GM12874 (cell line): ENCODE results near the gene THAP4.

Experiments used
- TF ChIP-seq, protein P1 (sequence below): IDR thresholded peaks from 2 replicates; pipeline ENCODE4 v1.5.1; 2011; ENCODE audit warnings: low read depth, mild to moderate bottlenecking, control low read depth, low read length, moderate library complexity; ENCODE audit not compliant: insufficient read depth

The THAP4 gene

DNA sequence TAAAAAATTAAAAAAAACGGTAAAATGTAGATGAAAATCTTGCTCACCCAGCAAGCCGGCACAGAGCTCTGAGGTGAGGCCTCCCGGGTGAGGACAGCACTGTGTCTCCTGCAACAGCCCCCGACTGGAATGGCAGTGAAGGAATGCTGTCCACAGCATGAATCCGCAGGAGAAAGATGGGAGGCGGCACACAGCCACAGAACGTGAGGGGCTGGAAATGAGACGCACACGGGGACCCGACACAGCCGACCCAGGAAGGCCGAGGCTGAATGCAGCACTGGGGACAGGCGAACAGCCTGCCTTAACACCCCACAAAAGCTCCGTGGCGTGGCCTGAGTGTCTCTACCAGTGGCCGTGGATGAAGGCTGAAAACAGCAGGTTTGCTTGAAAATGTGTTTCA lies 43.7 kb downstream of the THAP4 start:
- TF ChIP-seq, protein P1, sequence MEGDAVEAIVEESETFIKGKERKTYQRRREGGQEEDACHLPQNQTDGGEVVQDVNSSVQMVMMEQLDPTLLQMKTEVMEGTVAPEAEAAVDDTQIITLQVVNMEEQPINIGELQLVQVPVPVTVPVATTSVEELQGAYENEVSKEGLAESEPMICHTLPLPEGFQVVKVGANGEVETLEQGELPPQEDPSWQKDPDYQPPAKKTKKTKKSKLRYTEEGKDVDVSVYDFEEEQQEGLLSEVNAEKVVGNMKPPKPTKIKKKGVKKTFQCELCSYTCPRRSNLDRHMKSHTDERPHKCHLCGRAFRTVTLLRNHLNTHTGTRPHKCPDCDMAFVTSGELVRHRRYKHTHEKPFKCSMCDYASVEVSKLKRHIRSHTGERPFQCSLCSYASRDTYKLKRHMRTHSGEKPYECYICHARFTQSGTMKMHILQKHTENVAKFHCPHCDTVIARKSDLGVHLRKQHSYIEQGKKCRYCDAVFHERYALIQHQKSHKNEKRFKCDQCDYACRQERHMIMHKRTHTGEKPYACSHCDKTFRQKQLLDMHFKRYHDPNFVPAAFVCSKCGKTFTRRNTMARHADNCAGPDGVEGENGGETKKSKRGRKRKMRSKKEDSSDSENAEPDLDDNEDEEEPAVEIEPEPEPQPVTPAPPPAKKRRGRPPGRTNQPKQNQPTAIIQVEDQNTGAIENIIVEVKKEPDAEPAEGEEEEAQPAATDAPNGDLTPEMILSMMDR, result no peak

DNA sequence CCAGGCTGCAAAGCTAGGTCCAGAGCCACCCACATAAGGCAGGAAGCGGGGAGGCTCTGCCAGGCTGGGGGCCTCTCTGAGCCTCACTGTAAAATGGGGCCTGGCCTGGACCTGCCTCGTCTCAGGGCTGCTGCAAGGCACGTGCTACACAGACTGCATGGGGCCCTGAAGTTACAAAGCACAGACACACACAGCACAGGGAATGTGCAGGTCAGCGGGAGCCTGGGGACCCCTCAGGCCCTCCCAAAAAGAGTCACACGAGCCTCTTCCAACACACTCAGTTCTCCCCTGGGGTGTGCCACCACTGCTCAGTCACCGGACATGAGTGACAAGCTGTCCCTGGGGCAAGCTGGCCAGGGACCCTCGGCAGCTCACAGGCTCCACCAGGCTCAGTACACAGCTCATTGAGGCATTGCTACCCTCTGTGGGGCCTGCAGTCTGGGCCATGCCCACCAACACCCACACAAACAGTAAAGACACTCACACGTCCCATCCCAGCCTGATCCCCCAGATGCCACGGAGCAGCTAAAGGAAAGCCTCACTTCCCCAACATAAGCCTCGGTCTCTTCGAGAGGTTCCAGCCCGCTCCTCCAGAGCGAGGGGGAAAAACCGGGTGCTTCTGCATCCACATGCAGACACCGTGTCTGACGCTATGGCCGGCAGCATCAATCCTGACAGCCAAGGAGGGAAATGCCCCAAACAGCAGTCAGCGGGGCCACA lies 44.7 kb downstream of the THAP4 start:
- TF ChIP-seq, protein P1, result no peak

DNA sequence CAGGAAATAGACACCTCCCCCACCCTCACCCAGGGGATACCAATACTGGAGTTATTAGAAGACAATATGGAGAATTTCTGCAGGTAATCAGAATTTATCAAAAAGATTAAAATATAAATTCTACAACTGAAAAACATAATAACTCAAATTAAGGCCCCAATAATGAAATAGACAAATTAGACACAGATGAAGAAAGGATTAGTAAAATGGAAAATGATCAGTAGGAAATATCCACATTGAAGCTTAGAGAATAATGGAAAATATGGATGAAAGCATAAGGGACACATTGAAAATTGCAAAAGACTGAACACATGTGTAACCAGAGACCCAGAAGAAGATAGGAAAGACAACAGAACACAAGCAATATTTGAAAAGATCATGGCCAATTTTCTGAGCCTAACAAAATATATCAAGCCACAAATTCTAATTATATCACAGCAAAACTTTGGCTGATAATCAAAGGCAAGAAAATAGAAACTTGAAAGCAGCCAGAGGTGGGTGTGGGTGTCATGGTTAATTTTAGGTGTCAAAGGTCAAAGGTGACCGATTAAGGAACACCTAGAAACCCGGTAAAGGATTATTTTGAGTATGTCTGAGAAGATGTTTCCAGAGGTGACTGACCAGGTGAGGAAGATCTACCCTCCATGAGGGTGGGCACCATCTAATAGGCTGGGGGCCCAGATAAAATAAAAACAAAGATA lies 50.2 kb downstream of the THAP4 start:
- TF ChIP-seq, protein P1, result no peak

DNA sequence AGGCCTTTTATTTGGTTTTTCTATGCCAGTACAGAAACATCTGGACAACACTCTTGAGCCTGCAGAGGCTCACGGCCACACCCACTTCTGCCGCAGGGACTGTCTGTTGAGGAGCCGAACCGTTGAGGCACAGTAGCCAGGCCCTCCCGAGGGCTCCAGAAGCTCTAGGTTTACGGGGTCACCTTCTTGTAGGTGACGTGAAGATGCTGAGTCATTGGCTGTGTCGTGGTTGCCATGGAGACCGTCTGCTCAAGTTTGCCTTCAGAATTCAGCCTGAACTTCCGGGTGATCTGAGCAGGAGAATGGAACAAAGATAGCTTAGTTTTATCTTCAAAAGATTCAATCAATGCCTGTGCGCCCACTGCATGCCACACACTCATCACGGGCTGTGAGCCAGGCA lies 52.5 kb downstream of the THAP4 start:
- TF ChIP-seq, protein P1, result no peak

DNA sequence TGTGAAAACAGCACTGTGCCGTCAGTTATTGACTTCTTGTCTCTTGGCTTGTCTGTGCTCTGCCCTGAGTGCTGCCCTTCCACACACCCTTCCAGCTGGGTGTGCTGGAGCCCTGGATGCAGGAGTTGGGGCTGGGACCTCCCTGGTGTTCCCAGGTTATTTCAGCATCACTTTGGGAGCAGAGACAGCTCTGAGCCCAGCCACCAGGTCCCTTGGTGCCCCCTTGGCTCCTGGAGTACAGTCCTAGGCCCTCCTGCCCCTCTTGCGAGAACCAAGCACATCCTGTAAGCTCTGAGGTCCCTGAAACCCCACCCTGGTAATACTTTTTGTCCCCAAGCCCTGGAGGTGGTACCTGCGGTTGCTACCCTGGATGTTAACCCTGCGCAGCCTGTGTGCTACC lies 54.2 kb downstream of the THAP4 start:
- TF ChIP-seq, protein P1, result no peak

DNA sequence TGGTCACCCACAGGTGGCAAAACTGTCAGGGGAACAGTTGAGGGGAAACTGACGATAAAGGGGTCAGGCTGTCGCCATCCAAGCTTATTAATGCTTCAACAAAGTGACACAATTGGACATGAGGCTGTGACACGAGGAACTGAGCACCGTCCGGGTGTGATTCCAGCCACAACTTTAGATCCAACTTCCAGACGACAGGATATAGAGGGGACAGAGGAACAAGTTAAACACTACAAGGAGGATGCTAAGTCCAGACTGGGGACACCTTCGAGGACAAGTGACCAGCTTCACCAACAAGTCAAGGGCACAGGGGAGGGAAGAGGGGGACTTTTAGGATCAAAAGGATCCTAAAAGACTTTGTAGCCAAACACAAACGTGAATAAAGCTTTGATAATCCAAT lies 54.6 kb downstream of the THAP4 start:
- TF ChIP-seq, protein P1, result no peak

DNA sequence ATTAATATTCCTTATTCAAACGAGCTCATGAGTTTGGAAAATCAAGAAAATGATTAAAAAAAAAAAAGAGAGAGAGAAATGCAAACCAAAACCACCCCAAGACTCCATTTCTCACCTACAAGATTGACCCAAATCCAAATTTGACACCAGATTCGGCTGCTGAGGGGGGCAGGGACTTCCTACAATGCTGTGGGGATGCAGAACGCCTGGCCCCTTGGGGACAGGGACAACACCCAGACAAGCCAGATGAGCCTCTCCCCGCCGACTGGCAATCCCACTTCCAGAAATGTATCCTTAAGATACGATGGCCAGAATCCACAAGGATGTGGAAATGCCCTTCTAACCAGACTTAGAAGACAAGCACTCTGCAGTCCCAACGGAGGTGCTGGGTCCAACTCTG lies 57.7 kb downstream of the THAP4 start:
- TF ChIP-seq, protein P1, result no peak
